ENCODE measurements around the gene ATG7.

ATG7 gene

GRCh38 chr3:11536132-11536935, 264.1 kb downstream of the ATG7 start:
- DNase-seq (ENCODE audit: low spot score) = no peak

DNA sequence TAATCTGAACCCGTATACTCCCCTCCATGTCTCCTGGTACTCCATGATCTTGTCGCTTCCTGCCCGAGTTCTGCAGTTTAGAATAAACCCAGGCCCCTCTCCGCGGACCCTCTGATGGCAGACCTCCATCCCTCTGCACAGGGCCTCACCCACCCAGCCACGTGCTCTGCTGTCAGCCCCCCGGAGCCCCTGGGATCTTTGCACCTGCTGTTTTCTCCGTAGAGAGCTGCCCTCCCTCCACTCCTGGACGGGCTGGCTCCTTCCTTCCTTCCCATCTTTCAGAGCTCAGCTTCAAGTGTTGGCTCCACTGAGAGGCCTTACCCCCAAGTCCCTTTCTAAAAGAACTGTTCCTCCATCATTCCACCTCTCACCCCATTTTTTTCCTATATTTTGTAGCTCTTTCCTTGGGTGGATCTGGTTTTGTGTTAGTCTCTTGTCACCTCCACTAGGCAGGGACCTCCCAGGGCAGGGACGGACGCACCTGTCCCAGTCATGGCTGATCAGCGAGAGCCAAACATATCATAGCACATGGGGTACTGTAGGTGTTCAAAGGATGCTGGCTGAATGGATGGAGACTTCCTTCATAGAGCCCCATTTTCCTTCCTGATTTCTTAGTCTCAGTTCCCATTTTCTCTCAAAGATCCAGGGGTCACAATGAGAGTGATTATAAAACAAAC, 264.9 kb downstream of the ATG7 start:
- DNase-seq (ENCODE audit: low spot score) = no peak

DNA sequence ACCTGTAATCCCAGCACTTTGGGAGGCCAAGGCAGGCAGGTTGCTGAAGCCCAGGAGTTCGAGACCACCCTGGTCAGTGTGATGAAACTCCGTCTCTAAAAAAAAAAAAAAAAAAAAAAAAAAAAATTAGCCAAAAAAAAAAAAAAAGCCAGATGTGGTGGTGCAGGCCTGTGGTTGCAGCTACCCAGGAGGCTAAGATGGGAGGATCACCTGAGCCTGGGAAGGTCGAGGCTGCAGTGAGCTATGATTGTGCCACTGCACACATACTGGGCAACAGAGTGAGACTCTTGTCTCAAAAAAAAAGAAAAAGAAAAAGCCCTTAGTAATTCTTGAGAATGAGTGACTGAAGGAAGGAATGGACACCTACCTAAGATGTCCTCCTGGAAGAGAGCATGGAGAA, 266.4 kb downstream of the ATG7 start:
- no peak for DNase-seq (ENCODE audit: low spot score)

- no peak for DNase-seq (ENCODE audit: low spot score)
Measured at GRCh38 chr3:11539218-11539617, 267.0 kb downstream of the ATG7 start.

DNA sequence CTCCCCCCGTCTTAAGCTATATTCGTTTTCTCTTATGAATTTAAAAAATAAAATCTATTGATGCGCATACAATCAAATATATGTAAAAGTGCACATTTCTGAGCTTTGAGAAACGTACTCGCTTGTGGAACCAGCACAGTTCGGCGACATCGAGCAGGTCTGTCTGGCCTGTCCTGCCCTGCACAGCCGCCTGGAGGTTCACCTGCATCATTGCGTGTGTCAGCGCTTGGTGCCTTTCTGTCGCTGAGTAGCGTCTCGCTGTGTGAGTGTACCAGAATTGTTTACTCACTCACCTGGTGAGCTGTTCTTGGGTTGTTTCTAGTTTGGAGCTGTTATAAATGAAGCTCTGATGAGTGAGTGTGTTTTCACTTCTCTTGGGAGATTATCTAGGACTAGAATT, 267.5 kb downstream of the ATG7 start:
- no peak for DNase-seq (ENCODE audit: low spot score)

- no peak for DNase-seq (ENCODE audit: low spot score)
Measured at GRCh38 chr3:11541321-11542303, 269.4 kb downstream of the ATG7 start.

- no peak for DNase-seq (ENCODE audit: low spot score)
Measured at GRCh38 chr3:11542551-11542950, 270.4 kb downstream of the ATG7 start.

- no peak for DNase-seq (ENCODE audit: low spot score)
Measured at GRCh38 chr3:11543141-11543947, 271.1 kb downstream of the ATG7 start.

- no peak for DNase-seq (ENCODE audit: low spot score)
Measured at GRCh38 chr3:11543948-11544387, 271.8 kb downstream of the ATG7 start.

GRCh38 chr3:11544412-11545181, 272.4 kb downstream of the ATG7 start:
- no peak for DNase-seq (ENCODE audit: low spot score)

DNA sequence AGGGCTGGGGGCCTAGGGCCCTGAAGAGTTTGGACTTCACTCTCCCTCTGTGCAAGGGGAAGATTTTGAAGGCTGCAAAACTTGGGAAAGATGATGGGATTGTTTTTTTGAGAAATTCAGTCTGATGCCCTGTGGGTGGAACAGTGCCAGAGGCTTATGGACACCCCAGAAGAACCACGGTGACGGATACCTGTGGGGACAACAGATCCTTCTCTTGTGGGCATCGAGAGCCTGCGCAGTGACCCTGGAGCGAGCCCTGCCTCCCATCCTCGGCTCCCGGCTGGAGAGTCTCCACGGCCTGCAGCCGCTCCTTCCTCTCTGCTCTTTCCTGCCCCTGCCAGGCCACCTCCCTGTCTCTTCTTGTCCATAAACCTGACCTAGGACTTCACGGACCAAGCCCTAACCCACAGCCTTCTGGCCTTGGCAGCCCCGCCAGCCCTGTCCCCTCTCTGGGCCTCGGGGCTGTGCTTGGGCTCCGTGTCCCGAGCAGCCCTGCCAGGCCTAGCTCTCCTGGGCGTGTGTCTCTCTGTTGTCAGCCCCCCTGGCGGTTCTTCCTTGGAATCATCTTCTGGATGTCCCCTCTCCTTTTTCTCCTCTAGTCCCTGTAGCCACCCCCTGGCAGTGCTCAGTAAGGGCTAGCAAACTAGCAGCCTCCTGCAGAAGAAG, 273.1 kb downstream of the ATG7 start:
- no peak for DNase-seq (ENCODE audit: low spot score)

- no peak for DNase-seq (ENCODE audit: low spot score)
Measured at GRCh38 chr3:11546657-11547302, 274.6 kb downstream of the ATG7 start.

DNA sequence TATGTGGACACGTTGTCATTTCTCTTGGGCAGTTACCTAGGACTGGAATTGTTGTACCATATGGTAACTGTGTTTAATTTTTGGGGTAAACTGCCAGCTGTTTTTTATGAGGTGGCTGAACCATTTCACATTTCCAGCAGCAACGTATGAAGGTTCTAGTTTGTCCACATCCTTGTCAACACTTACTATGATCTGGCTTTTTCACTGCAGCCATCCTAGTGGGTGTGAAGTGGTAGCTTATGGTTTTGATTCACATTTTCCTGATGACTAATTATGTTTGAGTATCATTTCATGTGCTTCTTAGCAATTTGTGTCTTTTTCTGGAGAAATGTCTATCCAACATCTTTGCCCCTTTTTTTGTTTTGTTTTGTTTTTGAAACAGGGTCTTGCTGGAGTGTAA, 275.3 kb downstream of the ATG7 start:
- no peak for DNase-seq (ENCODE audit: low spot score)

DNA sequence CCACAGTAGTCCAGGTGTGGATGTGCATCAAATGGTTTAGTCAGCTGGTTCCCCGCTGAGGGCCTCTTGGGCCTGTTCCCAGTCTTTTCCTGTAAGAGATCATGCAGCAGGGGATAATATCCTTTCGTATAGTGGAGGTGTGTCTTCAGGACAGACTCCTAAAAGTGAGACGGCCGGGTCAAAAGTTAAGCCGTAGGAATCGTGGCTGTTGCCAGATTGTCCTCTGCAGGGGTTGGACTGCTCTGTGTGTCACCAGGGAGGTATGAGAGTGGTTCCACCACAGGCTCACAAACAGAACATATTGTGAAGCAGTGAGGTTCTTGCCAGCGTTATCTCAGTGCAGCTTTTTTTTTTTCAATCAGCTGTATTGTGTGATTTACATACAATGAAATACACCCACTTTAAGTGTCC, 276.5 kb downstream of the ATG7 start:
- DNase-seq (ENCODE audit: low spot score) = peak; percentile 70

- DNase-seq (ENCODE audit: low spot score) = no peak
Measured at GRCh38 chr3:11549580-11550140, 277.5 kb downstream of the ATG7 start.

DNA sequence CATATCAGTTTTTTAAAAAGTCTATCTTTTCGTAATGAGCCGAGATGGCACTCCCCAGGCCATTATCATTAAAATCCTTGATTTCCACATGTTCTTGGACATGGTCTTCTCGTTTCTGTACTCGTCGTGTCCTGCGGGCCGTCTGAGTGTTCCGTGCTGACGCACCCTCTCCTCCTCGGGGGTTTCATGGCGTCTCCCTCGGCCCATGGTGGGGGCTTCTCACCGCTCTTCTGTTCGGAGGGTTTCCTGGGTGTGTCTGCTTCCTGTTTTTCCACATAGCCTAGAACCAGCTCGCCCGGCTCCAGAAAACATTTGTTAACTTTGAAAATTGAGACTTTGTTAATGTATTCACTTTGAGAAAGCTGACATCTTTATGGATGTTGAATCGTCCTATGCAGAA, 278.8 kb downstream of the ATG7 start:
- DNase-seq (ENCODE audit: low spot score) = no peak

DNA sequence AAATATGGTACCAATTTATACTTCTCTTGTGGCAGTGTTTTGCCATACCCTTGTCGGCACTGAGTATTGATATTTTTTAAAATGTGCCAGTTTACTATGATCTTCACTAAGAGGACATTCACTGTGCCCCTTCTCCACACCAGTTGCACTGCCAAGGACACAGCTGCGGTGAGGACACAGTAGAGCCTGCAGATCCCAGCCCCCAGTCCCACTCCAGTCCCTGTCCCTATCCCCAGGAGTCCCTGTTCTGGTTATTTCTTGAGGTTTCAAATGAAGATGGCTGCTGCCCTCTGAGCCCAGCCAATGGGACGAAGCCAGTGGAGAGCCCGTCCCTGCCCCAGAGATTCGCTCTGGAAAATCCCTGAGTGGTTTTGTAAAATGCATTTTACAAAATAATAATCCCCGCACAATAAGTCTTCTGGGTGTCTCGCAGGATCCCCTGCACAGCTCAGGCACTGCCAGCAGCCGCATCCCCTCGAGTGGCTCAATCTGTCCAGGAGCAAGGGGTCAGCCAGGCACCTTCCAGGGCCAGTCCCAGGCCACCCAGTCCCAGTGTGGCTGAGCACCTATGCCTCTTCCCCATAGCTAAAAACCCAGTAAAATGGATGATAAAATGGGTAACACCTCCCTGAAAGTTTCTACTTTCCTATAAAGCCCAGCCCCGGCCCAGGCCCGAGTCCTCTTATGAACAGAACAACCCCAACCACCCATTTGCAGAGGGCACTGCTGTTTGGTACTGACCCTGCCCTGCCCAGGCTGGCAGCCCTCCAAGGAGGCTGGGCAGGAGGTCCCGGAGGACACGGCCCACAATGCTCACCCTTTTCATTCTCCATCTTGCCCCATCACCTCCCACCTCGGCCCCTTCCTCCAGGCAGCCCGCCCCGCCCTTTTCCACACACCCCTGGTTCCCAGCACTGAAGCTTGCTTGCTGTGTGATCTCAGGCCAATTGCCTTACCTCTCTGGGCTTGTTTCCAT, 280.4 kb downstream of the ATG7 start:
- no peak for DNase-seq (ENCODE audit: low spot score)
